Stimulated activated CD8-positive, alpha-beta memory T cell treated with anti-CD3 and anti-CD28 coated beads, Interleukin-12 subunit alpha, Interleukin-12 subunit beta, amount 100 ng/mL, for 4 hours (primary cell): Measurements from ENCODE around the gene WFDC1.
"Not testable (repeated sequence)": the region's sequence is repeated elsewhere in the genome, so short reads cannot be mapped to it uniquely, and the experiment has no call there.

Source experiments
- DNase-seq: peaks from one replicate; pipeline ENCODE4 v3.0.0-alpha.2; 2020; ENCODE audit warnings: low read depth

The WFDC1 gene

GRCh38 chr16:84327926-84328505, 33.3 kb downstream of the WFDC1 start:
- no peak for DNase-seq

GRCh38 chr16:84329016-84329415, 34.3 kb downstream of the WFDC1 start:
- DNase-seq = no peak

- DNase-seq = no peak
Observed at GRCh38 chr16:84329843-84330684, 35.4 kb downstream of the WFDC1 start.

DNA sequence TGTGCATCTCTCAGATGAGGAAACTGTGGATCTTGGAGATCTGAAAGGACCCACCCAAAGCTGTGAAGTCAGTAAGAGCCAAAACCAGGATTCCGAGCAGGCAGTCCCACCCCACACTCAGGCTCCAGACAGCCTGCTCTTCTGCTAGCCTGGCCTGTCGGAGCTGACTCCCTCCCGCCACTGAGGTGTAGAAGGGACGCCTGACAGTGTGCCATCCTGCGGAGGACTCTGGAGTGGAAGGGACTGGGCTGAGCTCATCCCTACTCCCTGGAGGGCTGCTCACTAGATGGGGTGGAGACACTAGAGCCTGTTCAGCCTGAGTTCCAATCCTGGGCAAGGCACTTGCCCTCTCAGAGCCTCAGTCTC, 36.0 kb downstream of the WFDC1 start:
- DNase-seq = no peak

DNA sequence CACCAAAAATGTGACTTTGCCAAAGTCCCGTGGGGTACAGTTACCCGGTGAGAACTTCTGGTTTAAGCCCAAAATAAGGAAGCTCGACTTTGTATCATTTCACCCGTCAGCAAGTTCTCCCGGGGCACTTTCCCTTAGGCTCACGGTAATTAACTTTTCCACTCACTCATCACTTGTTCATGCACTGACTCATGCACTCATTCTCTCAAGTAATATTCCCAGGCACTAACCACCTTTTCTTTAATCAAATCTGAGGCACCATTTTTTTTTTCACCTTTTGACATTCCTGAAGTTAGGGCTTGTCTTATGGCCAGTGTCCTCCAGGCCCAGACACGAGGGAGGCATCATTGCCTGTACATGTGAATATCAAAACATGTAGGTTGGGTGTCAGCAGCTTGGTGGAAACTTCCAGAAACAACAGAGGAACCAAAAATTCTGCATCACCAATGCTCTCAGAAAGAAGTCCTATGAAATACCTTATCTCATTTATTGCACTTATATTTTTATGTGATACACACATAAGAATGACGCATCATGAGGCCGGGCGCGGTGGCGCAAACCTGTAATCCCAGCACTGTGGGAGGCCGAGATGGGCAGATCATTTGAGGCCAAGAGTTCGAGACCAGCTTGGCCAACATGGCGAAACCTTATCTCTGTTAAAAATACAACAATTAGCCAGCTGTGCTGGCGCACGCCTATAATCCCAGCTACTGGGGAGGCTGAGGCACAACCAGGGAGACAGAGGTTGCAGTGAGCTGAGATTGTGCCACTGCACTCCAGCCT, 37.5 kb downstream of the WFDC1 start:
- no peak for DNase-seq

DNA sequence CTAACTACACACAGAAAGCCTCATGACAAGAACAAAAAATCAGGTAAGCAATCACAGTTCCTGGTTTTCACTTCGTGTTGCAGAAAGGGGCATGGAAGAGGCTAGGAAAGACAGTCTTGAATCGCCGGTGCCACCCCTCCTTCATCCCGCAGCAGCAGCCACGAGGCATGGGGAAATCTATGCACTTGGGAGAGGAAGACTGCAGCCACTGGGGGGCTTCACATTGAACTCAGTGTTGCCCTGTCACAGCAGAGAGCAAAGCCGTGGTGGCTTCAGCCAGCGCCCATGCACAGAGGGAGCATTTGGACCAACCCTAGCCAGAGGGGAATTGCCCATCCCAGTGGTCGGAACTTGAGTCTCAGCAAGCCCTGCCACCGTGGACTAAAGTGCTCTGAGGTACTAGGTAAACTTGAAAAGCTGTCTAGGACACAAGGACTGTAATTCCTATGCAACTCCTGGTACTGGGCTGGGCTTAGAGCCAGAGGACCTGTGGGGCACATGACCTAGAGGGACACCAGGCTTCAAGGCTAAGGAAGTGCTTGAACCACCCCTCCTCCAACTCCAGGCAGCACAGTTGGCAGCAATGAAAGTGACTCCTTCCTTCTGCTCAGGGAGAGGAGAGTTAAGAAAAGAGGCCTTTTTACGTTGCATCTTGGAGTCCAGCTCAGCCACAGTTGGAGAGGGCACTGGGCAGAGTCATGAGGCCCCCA, 38.5 kb downstream of the WFDC1 start:
- DNase-seq = no peak

GRCh38 chr16:84334058-84334457, 39.4 kb downstream of the WFDC1 start:
- DNase-seq = no peak

DNA sequence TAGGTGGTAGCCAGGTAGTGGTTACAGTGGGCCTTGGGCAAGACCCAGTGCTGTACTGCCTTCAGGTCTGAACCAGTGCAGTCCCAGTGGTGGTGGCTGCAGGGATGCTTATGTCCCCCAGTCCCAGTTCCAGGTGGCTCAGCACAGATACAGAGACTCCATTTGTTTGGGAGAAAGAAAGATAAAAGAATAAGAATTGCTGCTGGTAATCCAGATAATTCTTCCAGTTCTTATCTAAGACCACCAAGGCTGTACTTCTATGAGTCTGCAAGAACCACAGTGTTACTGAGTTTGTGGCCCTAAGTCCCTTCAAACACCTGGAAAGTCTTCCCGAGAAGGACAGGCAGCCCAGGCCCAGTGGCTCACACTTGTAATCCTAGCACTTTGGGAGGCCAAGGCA, 39.8 kb downstream of the WFDC1 start:
- DNase-seq = no peak

- not testable (repeated sequence) for DNase-seq
Observed at GRCh38 chr16:84337236-84337635, 42.6 kb downstream of the WFDC1 start.

DNA sequence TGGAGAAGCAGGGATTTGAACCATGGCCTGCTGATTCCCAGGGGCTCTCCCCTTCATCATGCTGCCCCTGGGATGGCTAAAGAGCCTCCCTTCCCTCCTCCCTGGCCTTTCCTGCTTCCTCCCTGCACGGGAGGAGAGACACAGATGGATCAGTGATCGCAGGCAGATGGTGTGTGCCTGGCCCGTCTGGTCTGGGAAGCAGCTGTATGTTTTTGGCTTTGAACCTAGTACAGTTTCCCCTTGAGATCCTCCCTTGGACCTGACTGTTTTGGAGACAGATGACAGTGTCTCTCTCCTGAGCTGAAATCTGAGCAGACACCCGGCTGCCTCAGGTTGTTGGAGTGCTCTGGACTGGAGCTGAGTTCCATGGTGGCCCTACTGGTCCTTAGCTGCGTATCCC, 44.6 kb downstream of the WFDC1 start:
- DNase-seq = no peak

GRCh38 chr16:84339766-84340165, 45.1 kb downstream of the WFDC1 start:
- DNase-seq = no peak

DNA sequence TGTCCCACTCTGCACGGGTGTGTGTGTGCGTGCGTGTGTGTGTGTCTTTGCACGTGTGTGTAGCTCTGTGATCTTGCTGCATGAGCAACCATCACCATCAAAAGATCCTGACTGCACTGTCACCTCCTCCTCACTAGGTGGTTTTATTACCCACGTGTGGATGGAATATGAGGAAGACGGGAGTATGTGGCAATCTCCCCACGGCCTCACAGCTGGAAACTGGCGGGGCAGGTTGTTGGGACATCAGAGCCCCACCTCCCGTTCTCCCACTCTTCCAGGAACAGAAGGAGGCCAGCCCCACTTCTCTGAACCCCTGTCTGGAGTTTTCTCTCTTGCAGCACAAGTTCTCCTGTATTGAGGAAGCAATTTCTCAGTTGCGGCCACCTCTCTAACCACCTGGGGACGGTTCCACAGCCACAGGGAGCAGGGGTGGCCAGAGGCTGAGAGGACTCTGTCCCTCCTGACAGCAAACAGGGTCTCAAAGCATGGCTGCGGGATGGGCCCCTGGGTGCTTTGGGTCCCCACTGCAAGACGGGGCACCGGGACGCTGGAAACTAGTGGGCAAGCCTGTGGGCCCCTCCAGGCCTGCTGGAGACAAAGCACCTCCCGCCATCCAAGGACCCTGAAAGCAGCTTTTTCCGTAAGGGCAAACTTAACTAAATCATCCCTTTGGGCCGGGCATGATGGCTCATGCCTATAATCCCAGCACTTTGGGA, 45.8 kb downstream of the WFDC1 start:
- DNase-seq = no peak

GRCh38 chr16:84341528-84342295, 47.0 kb downstream of the WFDC1 start:
- DNase-seq = no peak

DNA sequence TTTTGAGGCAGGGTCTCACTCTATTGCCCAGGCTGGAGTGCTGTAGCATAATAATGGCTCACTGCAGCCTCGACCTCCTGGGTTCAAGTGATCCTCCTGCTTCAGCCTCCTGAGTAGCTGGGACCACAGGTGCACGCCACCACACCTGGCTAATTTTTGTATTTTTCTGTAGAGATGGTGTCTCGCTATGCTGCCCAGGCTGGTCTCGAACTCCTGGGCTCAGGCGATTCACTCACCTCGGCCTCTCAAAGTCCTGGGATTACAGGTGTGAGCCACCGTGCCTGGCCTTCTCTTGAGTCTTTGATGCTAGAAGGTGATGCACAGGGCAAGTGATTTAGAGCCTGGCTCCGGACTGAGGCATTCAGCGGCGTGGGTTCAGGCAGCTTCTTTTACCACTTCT, 49.1 kb downstream of the WFDC1 start:
- DNase-seq = not testable (repeated sequence)

GRCh38 chr16:84344781-84345180, 50.1 kb downstream of the WFDC1 start:
- no peak for DNase-seq

GRCh38 chr16:84347161-84347560, 52.5 kb downstream of the WFDC1 start:
- no peak for DNase-seq

DNA sequence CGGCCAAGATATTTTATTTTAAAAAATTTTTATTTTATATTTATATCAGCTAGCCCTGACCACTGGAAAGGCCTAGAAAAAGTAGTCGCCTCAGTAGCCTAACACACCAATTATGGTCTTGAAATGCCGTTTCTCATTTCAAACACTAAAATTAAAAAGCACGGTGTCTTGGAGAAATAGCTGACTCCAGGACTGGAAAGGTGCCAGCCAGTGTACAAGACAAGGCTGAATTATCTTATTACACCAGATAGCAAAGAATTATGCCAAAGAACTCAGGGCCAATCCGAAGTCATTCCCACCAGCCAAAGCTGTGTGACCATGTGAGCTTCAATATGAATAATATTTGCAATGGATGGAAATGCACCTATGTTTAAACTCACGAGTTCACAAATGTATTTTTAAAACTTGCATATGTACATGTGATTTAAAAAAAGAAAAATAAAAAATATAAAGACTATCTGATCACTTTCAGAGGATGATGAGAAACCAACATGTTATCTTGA, 53.8 kb downstream of the WFDC1 start:
- DNase-seq = no peak

GRCh38 chr16:84349862-84350684, 55.4 kb downstream of the WFDC1 start:
- DNase-seq = no peak

DNA sequence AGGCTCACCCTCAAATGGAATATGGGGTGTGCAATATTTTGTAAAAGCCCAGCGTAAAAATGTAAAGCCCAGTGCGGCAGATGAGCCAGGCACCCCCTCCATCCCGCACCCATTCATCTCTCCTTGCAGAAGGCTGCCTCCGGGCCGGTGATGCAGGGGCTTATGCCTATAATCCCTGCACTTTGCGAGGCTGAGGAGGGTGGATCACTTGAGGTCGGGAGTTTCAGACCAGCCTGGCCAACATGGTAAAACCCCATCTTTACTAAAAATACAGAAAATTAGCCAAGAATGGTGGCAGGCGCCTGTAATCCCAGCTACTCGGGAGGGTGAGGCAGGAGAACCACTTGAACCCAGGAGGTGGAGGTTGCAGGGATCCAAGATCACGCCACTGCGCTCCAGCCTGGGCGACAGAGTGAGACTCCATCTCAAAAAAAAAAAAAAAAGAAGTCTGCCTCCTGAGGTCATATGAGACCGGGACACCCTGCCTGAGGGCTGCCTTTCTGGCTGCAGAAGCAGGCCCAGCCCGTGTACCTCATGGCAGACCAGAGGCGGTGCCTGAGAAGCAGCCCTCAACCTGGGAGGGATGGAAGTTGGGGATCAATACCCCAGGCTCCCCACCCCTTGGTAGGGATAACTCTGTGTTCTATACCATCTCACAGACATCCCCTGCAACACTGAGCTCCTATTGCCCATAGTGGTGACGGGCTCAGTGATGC, 56.2 kb downstream of the WFDC1 start:
- DNase-seq = no peak
